Measurements from ENCODE around the gene GRID2.

DNA sequence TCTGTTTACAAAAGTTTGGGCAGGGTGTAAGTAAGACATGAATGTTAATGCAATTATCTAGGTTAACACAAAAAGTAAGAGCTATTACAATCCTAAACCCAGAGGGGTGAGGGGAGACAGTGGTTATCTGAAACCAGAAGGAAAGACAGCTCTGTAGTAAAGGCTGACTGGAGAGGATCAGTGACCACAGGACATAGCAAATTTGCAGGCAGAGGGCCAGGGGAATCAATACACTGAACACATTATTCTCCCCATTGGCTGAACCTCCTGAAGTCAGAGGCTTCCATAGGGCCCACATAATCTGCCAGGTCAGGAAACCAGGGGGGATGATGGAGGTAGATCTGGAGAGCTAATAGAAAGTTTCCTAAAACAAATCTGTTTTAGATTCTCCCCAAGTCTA, 835.4 kb downstream of the GRID2 start:
- TF ChIP-seq, protein P1, sequence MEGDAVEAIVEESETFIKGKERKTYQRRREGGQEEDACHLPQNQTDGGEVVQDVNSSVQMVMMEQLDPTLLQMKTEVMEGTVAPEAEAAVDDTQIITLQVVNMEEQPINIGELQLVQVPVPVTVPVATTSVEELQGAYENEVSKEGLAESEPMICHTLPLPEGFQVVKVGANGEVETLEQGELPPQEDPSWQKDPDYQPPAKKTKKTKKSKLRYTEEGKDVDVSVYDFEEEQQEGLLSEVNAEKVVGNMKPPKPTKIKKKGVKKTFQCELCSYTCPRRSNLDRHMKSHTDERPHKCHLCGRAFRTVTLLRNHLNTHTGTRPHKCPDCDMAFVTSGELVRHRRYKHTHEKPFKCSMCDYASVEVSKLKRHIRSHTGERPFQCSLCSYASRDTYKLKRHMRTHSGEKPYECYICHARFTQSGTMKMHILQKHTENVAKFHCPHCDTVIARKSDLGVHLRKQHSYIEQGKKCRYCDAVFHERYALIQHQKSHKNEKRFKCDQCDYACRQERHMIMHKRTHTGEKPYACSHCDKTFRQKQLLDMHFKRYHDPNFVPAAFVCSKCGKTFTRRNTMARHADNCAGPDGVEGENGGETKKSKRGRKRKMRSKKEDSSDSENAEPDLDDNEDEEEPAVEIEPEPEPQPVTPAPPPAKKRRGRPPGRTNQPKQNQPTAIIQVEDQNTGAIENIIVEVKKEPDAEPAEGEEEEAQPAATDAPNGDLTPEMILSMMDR (conservative IDR thresholded peaks at IDR 0.05 in 1 of 2, IDR thresholded peaks at IDR 0.05 in 1 of 2; ENCODE audit: low read depth in 1 of 2, low read length in 2 of 2) = no peak
- TF ChIP-seq EZH2 (IDR thresholded peaks at IDR 0.05; ENCODE audit: low read length, missing control alignments) = no peak

Measured in fibroblast of lung (primary cell).